Measurements from ENCODE around the gene CXorf49. TPM values are rescaled to one million over a fixed set of nuclear protein-coding genes. Genes with fewer than 3 reads are reported as not detected.

CXorf49 gene
- total and polyA plus RNA-seq, 10 of the 15 experiments (the other 5 are each of a cell fraction or from before 2014, with no cell fraction given), result not detected

- ChIA-PET CTCF (no interaction called here), POLR2A (no interaction called here), SMC1A (ENCODE audit: uncharacterized antibody, unreplicated experiment) (no interaction called here), RAD21 (ENCODE audit: unreplicated experiment) (no interaction called here)
- in situ Hi-C loops (cut with MboI) (loop anchor here (25.0 kb wide), 2 partner anchors 196 to 879 kb away; no protein-coding TSS in a partner anchor), intact Hi-C loops (cut with micrococcal nuclease; ENCODE audit: unreplicated experiment) (no loop called here)
- Histone ChIP-seq H3K4me3 (no peak overlapping the region), H4K20me1 (ENCODE audit: control insufficient read depth, insufficient read depth) (no peaks in the 10 kb centered on the region), H3K27me3 (replicated peaks in 1 of 2; ENCODE audit: control insufficient read depth in 2 of 2, insufficient read depth in 2 of 2, low read length in 1 of 2) (no peaks in the 10 kb centered on the region; a peak in 1 of 4 replicates), H3K4me2 (ENCODE audit: control insufficient read depth, insufficient read depth) (no peak overlapping the region), H3K4me1 (ENCODE audit: control insufficient read depth, insufficient read depth, low read length) (peaks cover 11% of the 10 kb centered on the region), H3K36me3 (ENCODE audit: control insufficient read depth in 2 of 2, insufficient read depth in 2 of 2, low read length in 1 of 2) (no peaks in the 10 kb centered on the region), H3K9ac (ENCODE audit: control insufficient read depth, insufficient read depth, low read length) (no peak overlapping the region), H3K27ac (ENCODE audit: control insufficient read depth, insufficient read depth) (no peak overlapping the region), H2AFZ (ENCODE audit: control insufficient read depth, low read depth, low read length) (no peak overlapping the region), H3K9me3 (replicated peaks; ENCODE audit: control insufficient read depth, insufficient read depth, low read length) (no peaks in the 10 kb centered on the region; the same call in 2 of the 3 replicates), H3K79me2 (ENCODE audit: control insufficient read depth, insufficient read depth, low read length) (no peaks in the 10 kb centered on the region)
- BruUV-seq (replicated peaks), result no TSS peak
- ATAC-seq (no peak), DNase-seq (ENCODE audit: low read depth, low spot score) (no peak), FAIRE-seq (no peak)
- WGBS (ENCODE audit: insufficient coverage, insufficient replicate concordance, low lambda C conversion rate, missing lambda C conversion rate), result 60% methylated on average over 40 of the region's 48 CpGs
- TF ChIP-seq ZBTB40 (IDR thresholded peaks at IDR 0.05; ENCODE audit: borderline replicate concordance), result no peak
Observed at GRCh38 chrX:71666240-71667223, 51.6 kb downstream of the CXorf49 start.
